Measurements from ENCODE around the gene ANXA4.
"Not testable (repeated sequence)": the region's sequence is repeated elsewhere in the genome, so short reads cannot be mapped to it uniquely, and the experiment has no call there.

Gene ANXA4

GRCh38 chr2:69753659-69754363, 11.9 kb downstream of the ANXA4 start:
- no peak for DNase-seq (ENCODE audit: low read depth, low spot score)

GRCh38 chr2:69754633-69755032, 12.7 kb downstream of the ANXA4 start:
- DNase-seq (ENCODE audit: low read depth, low spot score), result no peak

GRCh38 chr2:69755862-69756467, 14.0 kb downstream of the ANXA4 start:
- peak; percentile 87 for DNase-seq (ENCODE audit: low read depth, low spot score)

- DNase-seq (ENCODE audit: low read depth, low spot score), result no peak
Measured at GRCh38 chr2:69762025-69762424, 20.1 kb downstream of the ANXA4 start.

GRCh38 chr2:69762513-69763494, 20.9 kb downstream of the ANXA4 start:
- peak; percentile 61 for DNase-seq (ENCODE audit: low read depth, low spot score)

GRCh38 chr2:69763831-69764230, 21.9 kb downstream of the ANXA4 start:
- DNase-seq (ENCODE audit: low read depth, low spot score), result not testable (repeated sequence)

GRCh38 chr2:69764286-69765095, 22.6 kb downstream of the ANXA4 start:
- no peak for DNase-seq (ENCODE audit: low read depth, low spot score)

- no peak for DNase-seq (ENCODE audit: low read depth, low spot score)
Measured at GRCh38 chr2:69765096-69765380, 23.1 kb downstream of the ANXA4 start.

- no peak for DNase-seq (ENCODE audit: low read depth, low spot score)
Measured at GRCh38 chr2:69766014-69766413, 24.1 kb downstream of the ANXA4 start.

GRCh38 chr2:69767034-69767433, 25.1 kb downstream of the ANXA4 start:
- no peak for DNase-seq (ENCODE audit: low read depth, low spot score)

GRCh38 chr2:69768235-69768634, 26.3 kb downstream of the ANXA4 start:
- DNase-seq (ENCODE audit: low read depth, low spot score), result no peak

- no peak for DNase-seq (ENCODE audit: low read depth, low spot score)
Measured at GRCh38 chr2:69768789-69769188, 26.9 kb downstream of the ANXA4 start.

- no peak for DNase-seq (ENCODE audit: low read depth, low spot score)
Measured at GRCh38 chr2:69769272-69769671, 27.3 kb downstream of the ANXA4 start.

- DNase-seq (ENCODE audit: low read depth, low spot score), result no peak
Measured at GRCh38 chr2:69770193-69770702, 28.3 kb downstream of the ANXA4 start.

GRCh38 chr2:69770747-69771146, 28.8 kb downstream of the ANXA4 start:
- DNase-seq (ENCODE audit: low read depth, low spot score), result no peak

GRCh38 chr2:69771461-69771860, 29.5 kb downstream of the ANXA4 start:
- no peak for DNase-seq (ENCODE audit: low read depth, low spot score)

GRCh38 chr2:69773206-69773605, 31.3 kb downstream of the ANXA4 start:
- no peak for DNase-seq (ENCODE audit: low read depth, low spot score)

GRCh38 chr2:69774258-69774983, 32.5 kb downstream of the ANXA4 start:
- DNase-seq (ENCODE audit: low read depth, low spot score), result not testable (repeated sequence)

- no peak for DNase-seq (ENCODE audit: low read depth, low spot score)
Measured at GRCh38 chr2:69774984-69775982, 33.3 kb downstream of the ANXA4 start.
